ENCODE results near the gene MEI4. TPM values are rescaled to one million over a fixed set of nuclear protein-coding genes. Genes with fewer than 3 reads are reported as not detected.

MEI4 gene
- total and polyA plus RNA-seq, 2 of the 4 experiments (the other 2 are of a cell fraction) = not detected

DNA sequence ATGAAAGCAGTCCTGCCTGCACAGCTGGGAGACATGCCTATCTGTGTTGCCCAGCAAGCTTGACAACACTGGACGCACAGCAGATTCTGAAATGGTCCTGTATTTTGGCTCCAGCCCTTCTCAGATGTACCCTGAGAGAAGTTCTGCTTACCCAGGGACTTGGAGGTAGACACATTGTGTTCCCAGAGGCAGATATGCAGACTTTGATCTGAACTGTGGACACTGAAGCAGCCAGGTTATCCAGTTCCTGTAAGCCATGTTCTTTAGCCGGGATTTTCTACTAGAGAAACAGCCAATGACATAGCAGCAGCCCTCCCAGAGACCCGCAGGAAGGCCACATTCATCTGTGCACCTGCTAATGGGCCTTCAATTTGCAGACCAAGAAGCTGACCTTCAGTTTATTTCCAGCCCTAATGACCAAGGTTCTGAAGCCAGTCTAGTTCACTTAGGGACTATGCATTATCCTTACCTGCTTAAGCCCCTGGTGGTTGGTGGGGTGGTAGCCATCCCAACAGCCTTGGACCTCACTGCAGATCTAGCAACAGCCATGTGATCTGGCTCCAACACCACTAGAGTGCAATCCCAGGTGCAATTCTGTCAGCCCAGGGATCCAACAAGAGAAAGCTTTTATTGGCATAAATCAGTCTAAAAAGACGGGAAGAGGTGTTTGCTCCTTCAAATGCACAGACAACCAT lies 134.2 kb downstream of the MEI4 start:
- H3K9me3 ChIP-seq (ENCODE audit: control insufficient read depth, insufficient read depth, low read length) = peaks cover 6% of the 10 kb centered on the region
- no peak overlapping the region for H2AK9ac ChIP-seq (replicated peaks; ENCODE audit: low read depth, low read length, poor library complexity)
- no peak overlapping the region for H3K4me2 ChIP-seq (ENCODE audit: low read depth, low read length)
- no peak overlapping the region for H3K4me3 ChIP-seq (ENCODE audit: insufficient read depth, low read depth, low read length)
- H2BK120ac ChIP-seq (ENCODE audit: low read depth, low read length) = no peak overlapping the region
- no peak overlapping the region for H2BK5ac ChIP-seq (ENCODE audit: low read depth, low read length, poor library complexity, severe bottlenecking)
- H2BK15ac ChIP-seq (ENCODE audit: low read depth, low read length) = no peak overlapping the region
- no CpG with 5 or more reads among the region's 4 CpGs for WGBS, 2 experiments (ENCODE audit: extremely low coverage in 2 of 2, insufficient read length in 1 of 2)
- no peak overlapping the region for H3K18ac ChIP-seq (ENCODE audit: low read depth, low read length)
- TF ChIP-seq ELK1 (IDR thresholded peaks at IDR 0.05; ENCODE audit: borderline replicate concordance, low read depth, low read length) (no peak), RFX5 (IDR thresholded peaks at IDR 0.05; ENCODE audit: low read depth, low read length) (no peak), BHLHE40 (IDR thresholded peaks at IDR 0.05; ENCODE audit: low read depth, low read length) (no peak), MAZ (IDR thresholded peaks at IDR 0.05; ENCODE audit: borderline replicate concordance, low read depth, low read length) (no peak), RCOR1 (IDR thresholded peaks at IDR 0.05; ENCODE audit: insufficient replicate concordance, low read length) (no peak)
- in situ Hi-C loops (cut with MboI; ENCODE audit: low sequenced_read_pairs) = no loop called here
- no peak overlapping the region for H3K23ac ChIP-seq (ENCODE audit: low read depth, low read length)
- BruUV-seq (replicated peaks) = no TSS peak
- ChIA-PET CTCF (no interaction called here), POLR2A (ENCODE audit: unreplicated experiment) (no interaction called here)
- ATAC-seq (ENCODE audit: low read depth) (no peak), DNase-seq (no peak)
- no peak overlapping the region for H3K56ac ChIP-seq (ENCODE audit: extremely low read depth, insufficient read depth, low read length)
- no peak overlapping the region for H2AFZ ChIP-seq (replicated peaks; ENCODE audit: low read length, poor library complexity)
- no peaks in the 10 kb centered on the region for H3K36me3 ChIP-seq (ENCODE audit: control insufficient read depth, insufficient read depth, low read length)
- no peak overlapping the region for H4K5ac ChIP-seq (ENCODE audit: low read depth, low read length)
- H3K27ac ChIP-seq (ENCODE audit: insufficient read depth, low read length) = no peak overlapping the region
- H3K27me3 ChIP-seq (ENCODE audit: control insufficient read depth, insufficient read depth, low read length) = no peaks in the 10 kb centered on the region
- no peak overlapping the region for H3K14ac ChIP-seq (replicated peaks; ENCODE audit: low read depth, low read length)
- H4K20me1 ChIP-seq (ENCODE audit: insufficient read depth, low read length) = no peaks in the 10 kb centered on the region
- H2BK20ac ChIP-seq (ENCODE audit: low read depth, low read length) = no peak overlapping the region
- H3K4me1 ChIP-seq (ENCODE audit: control insufficient read depth, insufficient read depth, low read length) = no peaks in the 10 kb centered on the region
- no peak overlapping the region for H2AK5ac ChIP-seq (ENCODE audit: low read depth, low read length)
- no peak overlapping the region for H4K8ac ChIP-seq (ENCODE audit: low read depth in 2 of 2, low read length in 2 of 2)
- dilution Hi-C loops (cut with HindIII; ENCODE audit: low sequenced_read_pairs, unreplicated experiment) = no loop called here
- no peak overlapping the region for H4K91ac ChIP-seq (ENCODE audit: insufficient read depth, low read depth, low read length)
- H3K9me1 ChIP-seq (ENCODE audit: insufficient read depth, low read length) = no peaks in the 10 kb centered on the region
- no peaks in the 10 kb centered on the region for H3K79me1 ChIP-seq (ENCODE audit: low read depth in 1 of 2, low read length in 2 of 2)
- intact Hi-C loops (cut with micrococcal nuclease) = no loop called here
- no peak overlapping the region for H3K9ac ChIP-seq (ENCODE audit: low read depth, low read length)
- no peak overlapping the region for H3K4ac ChIP-seq (ENCODE audit: low read depth, low read length)
